Epithelial cell of esophagus (primary cell): ENCODE data around the gene HERC4.

Source experiments
- DNase-seq: peaks from one replicate; pipeline ENCODE4 v3.0.0; 2010; ENCODE audit warnings: low read depth
- H3K4me3 ChIP-seq: 2 replicates; pipeline ENCODE4 v1.5.1; 2011; ENCODE audit warnings: mild to moderate bottlenecking, low read length, control low read depth
- CTCF ChIP-seq: IDR thresholded peaks from 2 replicates; pipeline ENCODE4 v1.5.1; 2011; ENCODE audit warnings: low read depth, mild to moderate bottlenecking, low read length, control low read depth, inconsistent platforms; ENCODE audit not compliant: insufficient read depth; ENCODE audit errors: missing control alignments

HERC4 gene

GRCh38 chr10:68049289-68050078, 25.6 kb downstream of the HERC4 start:
- H3K4me3 ChIP-seq: no peak overlapping the region
- no peak for TF ChIP-seq CTCF
- DNase-seq: no peak

GRCh38 chr10:68047554-68048327, 27.3 kb downstream of the HERC4 start:
- H3K4me3 ChIP-seq: no peak overlapping the region
- DNase-seq: no peak
- no peak for TF ChIP-seq CTCF

- no peak for DNase-seq
- TF ChIP-seq CTCF: no peak
- H3K4me3 ChIP-seq: no peak overlapping the region
Measured at GRCh38 chr10:68047122-68047521, 28.0 kb downstream of the HERC4 start.

- no peak overlapping the region for H3K4me3 ChIP-seq
- TF ChIP-seq CTCF: no peak
- DNase-seq: no peak
Measured at GRCh38 chr10:68046642-68047041, 28.4 kb downstream of the HERC4 start.

GRCh38 chr10:68043030-68043429, 32.1 kb downstream of the HERC4 start:
- peak; percentile 24 for DNase-seq
- no peak overlapping the region for H3K4me3 ChIP-seq
- no peak for TF ChIP-seq CTCF

- DNase-seq: no peak
- H3K4me3 ChIP-seq: no peak overlapping the region
- no peak for TF ChIP-seq CTCF
Measured at GRCh38 chr10:68032113-68032512, 43.0 kb downstream of the HERC4 start.

- DNase-seq: no peak
- no peak overlapping the region for H3K4me3 ChIP-seq
- no peak for TF ChIP-seq CTCF
Measured at GRCh38 chr10:68027429-68027828, 47.7 kb downstream of the HERC4 start.
